Measurements from ENCODE around the gene TNKS1BP1.

DNA sequence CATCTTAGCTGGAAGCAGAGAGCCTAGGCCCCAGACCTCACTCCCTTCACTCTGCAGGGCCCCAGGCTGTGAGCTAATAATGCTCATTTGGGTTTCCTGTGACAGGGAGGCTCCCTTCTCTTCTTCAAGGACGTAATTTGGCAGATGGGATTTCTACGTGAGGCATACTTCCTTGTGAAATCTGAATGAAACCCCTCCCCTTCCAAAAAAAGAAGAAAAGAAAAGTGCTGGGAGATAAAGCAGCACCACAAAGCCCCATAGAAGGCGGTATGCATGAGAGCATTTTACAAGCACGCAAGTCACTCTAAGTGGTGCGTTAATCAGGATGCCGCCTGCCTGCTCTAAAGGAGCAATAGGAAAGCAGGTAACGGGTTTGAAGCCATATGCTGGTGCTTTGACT, 19.1 kb upstream of the TNKS1BP1 start:
- TF ChIP-seq, protein P1, sequence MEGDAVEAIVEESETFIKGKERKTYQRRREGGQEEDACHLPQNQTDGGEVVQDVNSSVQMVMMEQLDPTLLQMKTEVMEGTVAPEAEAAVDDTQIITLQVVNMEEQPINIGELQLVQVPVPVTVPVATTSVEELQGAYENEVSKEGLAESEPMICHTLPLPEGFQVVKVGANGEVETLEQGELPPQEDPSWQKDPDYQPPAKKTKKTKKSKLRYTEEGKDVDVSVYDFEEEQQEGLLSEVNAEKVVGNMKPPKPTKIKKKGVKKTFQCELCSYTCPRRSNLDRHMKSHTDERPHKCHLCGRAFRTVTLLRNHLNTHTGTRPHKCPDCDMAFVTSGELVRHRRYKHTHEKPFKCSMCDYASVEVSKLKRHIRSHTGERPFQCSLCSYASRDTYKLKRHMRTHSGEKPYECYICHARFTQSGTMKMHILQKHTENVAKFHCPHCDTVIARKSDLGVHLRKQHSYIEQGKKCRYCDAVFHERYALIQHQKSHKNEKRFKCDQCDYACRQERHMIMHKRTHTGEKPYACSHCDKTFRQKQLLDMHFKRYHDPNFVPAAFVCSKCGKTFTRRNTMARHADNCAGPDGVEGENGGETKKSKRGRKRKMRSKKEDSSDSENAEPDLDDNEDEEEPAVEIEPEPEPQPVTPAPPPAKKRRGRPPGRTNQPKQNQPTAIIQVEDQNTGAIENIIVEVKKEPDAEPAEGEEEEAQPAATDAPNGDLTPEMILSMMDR (IDR thresholded peaks at IDR 0.05) = no peak
- TF ChIP-seq POLR2AphosphoS5 (IDR thresholded peaks at IDR 0.05) (no peak), EP300 (IDR thresholded peaks at IDR 0.05; ENCODE audit: low read depth) (no peak)

All from transverse colon (tissue), 4 donors.